Pancreas (tissue), 10 donors: ENCODE measurements around the gene ARL4A. TPM values are rescaled to one million over a fixed set of nuclear protein-coding genes. Genes with fewer than 3 reads are reported as not detected.
"Not testable (repeated sequence)": the region's sequence is repeated elsewhere in the genome, so short reads cannot be mapped to it uniquely, and the experiment has no call there.

Experiments
- ATAC-seq, 4 donors: fragments of 200-7000 bp; cut with Tn5 transposase; one replicate each; pipeline versions ENCODE4 v1.8.0 to v1.9.1; 2020; ENCODE audit warnings: mild to moderate bottlenecking in 4 of 4, moderate library complexity in 4 of 4
- DNase-seq, 6 donors: peaks; one replicate each; pipeline ENCODE4 v3.0.0-alpha.2; 2020
- FAIRE-seq: peaks from 2 replicates; lab custom pipeline; 2012; peaks lifted over from hg19 to GRCh38; lab: Jason Lieb, UNC
- H3K27ac ChIP-seq, 4 donors: fragments of 200-600 bp; sonication (generic); 1 replicate in 3 of 4; 2 replicates in 1 of 4; pipeline versions ENCODE4 v1.5.0 to v1.8.0; 2020
- H3K27me3 ChIP-seq, 4 donors: fragments of 200-600 bp; one replicate each; pipeline ENCODE4 v1.8.0; 2021
- H3K36me3 ChIP-seq, 3 donors: fragments of 200-600 bp; sonication (generic) in 1 of 3; one replicate each; pipeline versions ENCODE4 v1.5.0 to v1.8.0; 2020 to 2021
- H3K4me1 ChIP-seq, 3 donors: fragments of 200-600 bp; one replicate each; pipeline ENCODE4 v1.8.0; 2021
- H3K4me3 ChIP-seq, 4 donors: fragments of 200-600 bp; sonication (generic) in 2 of 4; one replicate each; pipeline versions ENCODE4 v1.5.0 to v1.8.0; 2020 to 2021
- H3K9me3 ChIP-seq, 4 donors: fragments of 200-600 bp; one replicate each; pipeline ENCODE4 v1.8.0; 2021
- WGBS, 2 donors: extraction: QIAGEN DNeasy Blood & Tissue Kit; methylation state at CpG; one replicate each; pipeline ENCODE4 v1.1.7; 2013; 5-methylcytosine and 5-hydroxymethylcytosine counted together
- intact Hi-C, 3 donors: fragments of 100-400 bp; cut with DNase I; formaldehyde crosslinking; loops; one replicate each; pipeline versions ENCODE4 v1.11.1 to v1.14.2; 2022
- polyA plus RNA-seq, 2 donors: library from polyadenylated mRNA; stranded (reverse); fragments of 200-250 nt; gene quantifications; one replicate each; pipeline ENCODE4 v1.2.3, GENCODE V29; 2013
- total RNA-seq, 6 donors: library from RNA; stranded (reverse); fragmentation: NEBNext Ultra II Directional in 4 of 6; extraction: Animal tissue kit (Norgen Biotek cat#: 25700) in 4 of 6; gene quantifications; one replicate each; pipeline versions ENCODE4 v1.2.1 to v1.2.4, GENCODE V29; 2021 to 2023
- TF ChIP-seq, protein P1 (sequence below), 4 donors: fragments of 200-600 bp; sonication (generic) in 3 of 4; IDR thresholded peaks; one replicate each; pipeline versions ENCODE4 v1.5.0 to v1.8.0; 2021; ENCODE audit warnings: antibody characterized with exemption in 4 of 4
- donor health status: healthy with polysubstance abuse.
- donor health status: DM: no; HTN: no; CAD: no; lungs with moderate emphysema.
- donor health status: DM: no; HTN: no; CAD: no.
- donor health status: control.
- donor health status: control.
- donor health status: Bipolar disorder and iron deficiency.
- donor health status: DM: yes; HTN: yes; CAD: no.
- donor health status: DM: no; HTN: no; CAD: no.
- donor health status: DM: no; HTN: no; CAD: no.
- donor health status: DM: yes; HTN: yes; CAD: no.

ARL4A gene
- total and polyA plus RNA-seq, 8 donors: 1.9 to 8.6 (median 4.2) TPM

- Histone ChIP-seq H3K9me3 (no peaks in the 10 kb centered on the region), H3K27ac (peak overlapping the region; percentile 84 to 98 (median 94)), H3K4me3 (peak overlapping the region; percentile 86 to 95 (median 88)), H3K4me1 (peaks cover 0 to 3% (median 0%) of the 10 kb centered on the region in 3 donors), H3K36me3 (no peaks in the 10 kb centered on the region), H3K27me3 (no peaks in the 10 kb centered on the region)
- peak; percentile 91 to 96 (median 95) for DNase-seq
- FAIRE-seq: peak; percentile 34
- TF ChIP-seq, protein P1, sequence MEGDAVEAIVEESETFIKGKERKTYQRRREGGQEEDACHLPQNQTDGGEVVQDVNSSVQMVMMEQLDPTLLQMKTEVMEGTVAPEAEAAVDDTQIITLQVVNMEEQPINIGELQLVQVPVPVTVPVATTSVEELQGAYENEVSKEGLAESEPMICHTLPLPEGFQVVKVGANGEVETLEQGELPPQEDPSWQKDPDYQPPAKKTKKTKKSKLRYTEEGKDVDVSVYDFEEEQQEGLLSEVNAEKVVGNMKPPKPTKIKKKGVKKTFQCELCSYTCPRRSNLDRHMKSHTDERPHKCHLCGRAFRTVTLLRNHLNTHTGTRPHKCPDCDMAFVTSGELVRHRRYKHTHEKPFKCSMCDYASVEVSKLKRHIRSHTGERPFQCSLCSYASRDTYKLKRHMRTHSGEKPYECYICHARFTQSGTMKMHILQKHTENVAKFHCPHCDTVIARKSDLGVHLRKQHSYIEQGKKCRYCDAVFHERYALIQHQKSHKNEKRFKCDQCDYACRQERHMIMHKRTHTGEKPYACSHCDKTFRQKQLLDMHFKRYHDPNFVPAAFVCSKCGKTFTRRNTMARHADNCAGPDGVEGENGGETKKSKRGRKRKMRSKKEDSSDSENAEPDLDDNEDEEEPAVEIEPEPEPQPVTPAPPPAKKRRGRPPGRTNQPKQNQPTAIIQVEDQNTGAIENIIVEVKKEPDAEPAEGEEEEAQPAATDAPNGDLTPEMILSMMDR (IDR thresholded peaks at IDR 0.05): peak; percentile 97 to 98 (median 97)
- 1 to 2% methylated on average over 45 to 54 of the region's 54 CpGs for WGBS, 2 donors
- peak; percentile 82 to 92 (median 86) for ATAC-seq
- intact Hi-C loops: loop anchor here in 1 of 3 donors (10.0 kb wide), 1 partner anchor 488 kb away; no protein-coding TSS in a partner anchor
Observed at GRCh38 chr7:12686234-12686890, 1.1 kb upstream of the ARL4A start.

DNA sequence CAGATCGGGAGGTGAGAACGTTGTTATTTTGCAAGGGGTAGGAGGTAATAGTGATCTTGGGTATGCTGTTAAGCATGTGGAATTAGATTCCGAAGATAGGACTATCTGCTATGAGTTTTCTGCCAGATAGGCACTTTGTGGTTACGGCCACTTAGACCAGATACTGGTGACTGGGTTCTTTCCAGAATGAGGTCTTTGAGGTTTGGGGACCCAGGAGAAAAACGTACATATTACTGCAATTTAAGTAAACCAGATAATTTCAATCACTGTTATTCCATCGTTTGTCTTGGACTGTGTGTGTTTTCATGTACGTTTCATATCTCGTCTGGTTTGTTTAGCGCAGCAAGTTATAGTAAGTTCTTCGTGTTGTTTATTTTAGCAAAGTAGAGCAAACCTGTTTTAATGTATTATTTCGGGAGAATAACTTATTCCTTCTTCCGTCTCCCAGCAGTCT lies 312 bp downstream of the ARL4A start:
- Histone ChIP-seq H3K4me3 (peak overlapping the region; percentile 86 to 95 (median 88)), H3K9me3 (no peaks in the 10 kb centered on the region), H3K4me1 (peaks cover 0 to 3% (median 0%) of the 10 kb centered on the region in 3 donors), H3K27ac (peak overlapping the region in 2 of 4 donors; percentile 3 to 94), H3K27me3 (no peaks in the 10 kb centered on the region), H3K36me3 (no peaks in the 10 kb centered on the region)
- no peak for DNase-seq
- intact Hi-C loops: loop anchor here in 1 of 3 donors (10.0 kb wide), 1 partner anchor 487 kb away; no protein-coding TSS in a partner anchor
- FAIRE-seq: no peak
- TF ChIP-seq, protein P1 (IDR thresholded peaks at IDR 0.05): no peak
- peak in 1 of 4 donors; percentile 0 for ATAC-seq
- 6% methylated on average over 12 of the region's 12 CpGs for WGBS, 2 donors

DNA sequence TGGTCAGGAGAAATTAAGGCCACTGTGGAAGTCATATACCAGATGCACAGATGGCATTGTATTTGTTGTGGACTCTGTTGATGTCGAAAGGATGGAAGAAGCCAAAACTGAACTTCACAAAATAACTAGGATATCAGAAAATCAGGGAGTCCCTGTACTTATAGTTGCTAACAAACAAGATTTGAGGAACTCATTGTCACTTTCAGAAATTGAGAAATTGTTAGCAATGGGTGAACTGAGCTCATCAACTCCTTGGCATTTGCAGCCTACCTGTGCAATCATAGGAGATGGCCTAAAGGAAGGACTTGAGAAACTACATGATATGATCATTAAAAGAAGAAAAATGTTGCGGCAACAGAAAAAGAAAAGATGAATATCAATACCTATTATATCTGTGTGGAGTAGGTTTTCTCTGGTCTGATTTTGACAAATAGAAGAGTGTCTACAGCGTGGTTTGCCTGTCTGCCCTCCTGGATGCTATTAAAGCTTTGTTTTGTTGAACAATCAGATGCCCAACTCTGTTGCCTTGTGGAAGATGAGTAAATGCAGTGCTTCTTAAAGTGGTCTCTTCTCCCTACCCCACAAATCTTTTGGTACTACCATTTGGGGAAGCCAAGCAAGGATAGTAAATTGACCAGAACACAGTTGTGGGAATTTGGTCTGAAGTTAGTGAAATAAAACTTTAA lies 1.2 kb downstream of the ARL4A start:
- FAIRE-seq: peak; percentile 83
- DNase-seq, H3K27ac ChIP-seq, H3K36me3 ChIP-seq, H3K4me1 ChIP-seq, ATAC-seq, H3K27me3 ChIP-seq, H3K9me3 ChIP-seq, H3K4me3 ChIP-seq: not testable (repeated sequence)
- WGBS, 2 donors: 86 to 90% methylated on average over 2 to 3 of the region's 3 CpGs
- intact Hi-C loops: loop anchor here in 1 of 3 donors (10.0 kb wide), 1 partner anchor 486 kb away; no protein-coding TSS in a partner anchor

DNA sequence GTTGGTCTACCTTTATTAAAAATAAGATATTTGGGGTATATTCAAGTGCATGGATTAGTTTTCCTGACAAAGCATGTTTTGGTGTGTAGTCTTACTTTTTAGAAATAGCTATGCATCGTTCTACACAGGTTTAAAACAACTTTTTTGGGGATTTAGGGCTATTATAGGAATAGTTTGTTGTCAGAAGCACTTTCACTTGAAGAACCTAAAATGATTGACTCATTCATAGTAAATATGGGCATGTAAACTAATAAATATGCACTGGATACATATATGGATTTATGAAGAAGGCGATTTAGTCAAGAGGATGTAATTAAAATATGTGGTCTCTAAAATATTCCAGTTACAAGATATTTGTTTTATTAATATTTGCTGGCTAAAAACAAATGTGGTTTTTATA lies 2.0 kb downstream of the ARL4A start:
- Histone ChIP-seq H3K27ac (no peak overlapping the region), H3K4me3 (peak overlapping the region in 1 of 4 donors; percentile 2), H3K27me3 (no peaks in the 10 kb centered on the region), H3K9me3 (no peaks in the 10 kb centered on the region), H3K4me1 (peaks cover 0 to 3% (median 0%) of the 10 kb centered on the region in 3 donors), H3K36me3 (no peaks in the 10 kb centered on the region)
- WGBS, 2 donors: 91 to 93% methylated on average over 2 of the region's 2 CpGs
- FAIRE-seq (no peak), DNase-seq (no peak), ATAC-seq (no peak)
- TF ChIP-seq, protein P1 (IDR thresholded peaks at IDR 0.05): no peak
- intact Hi-C loops: loop anchor here in 1 of 3 donors (10.0 kb wide), 1 partner anchor 485 kb away; no protein-coding TSS in a partner anchor

GRCh38 chr7:12690041-12690878 lies 2.8 kb downstream of the ARL4A start:
- H3K36me3 ChIP-seq: no peaks in the 10 kb centered on the region
- H3K4me1 ChIP-seq: peaks cover 0 to 3% (median 0%) of the 10 kb centered on the region in 3 donors
- no peaks in the 10 kb centered on the region for H3K9me3 ChIP-seq
- H3K27ac ChIP-seq: no peak overlapping the region
- ATAC-seq: no peak
- WGBS, 2 donors: 92 to 94% methylated on average over 1 of the region's 1 CpG
- TF ChIP-seq, protein P1 (IDR thresholded peaks at IDR 0.05): no peak
- no peak overlapping the region for H3K4me3 ChIP-seq
- FAIRE-seq: no peak
- H3K27me3 ChIP-seq: no peaks in the 10 kb centered on the region
- no peak for DNase-seq
- intact Hi-C loops: no loop called here

- ATAC-seq, H3K27ac ChIP-seq, H3K4me1 ChIP-seq, H3K9me3 ChIP-seq, H3K27me3 ChIP-seq, H3K4me3 ChIP-seq, FAIRE-seq, intact Hi-C loops, DNase-seq, H3K36me3 ChIP-seq: not testable (repeated sequence)
- WGBS, 2 donors: 96 to 98% methylated on average over 3 of the region's 3 CpGs
Observed at GRCh38 chr7:12691388-12691787, 4.0 kb downstream of the ARL4A start.
